ENCODE data around the gene ZSCAN22. TPM values are rescaled to one million over a fixed set of nuclear protein-coding genes. Genes with fewer than 3 reads are reported as not detected.

The ZSCAN22 gene
- total RNA-seq, 1 experiment from 2014 or later: 4.6 TPM

DNA sequence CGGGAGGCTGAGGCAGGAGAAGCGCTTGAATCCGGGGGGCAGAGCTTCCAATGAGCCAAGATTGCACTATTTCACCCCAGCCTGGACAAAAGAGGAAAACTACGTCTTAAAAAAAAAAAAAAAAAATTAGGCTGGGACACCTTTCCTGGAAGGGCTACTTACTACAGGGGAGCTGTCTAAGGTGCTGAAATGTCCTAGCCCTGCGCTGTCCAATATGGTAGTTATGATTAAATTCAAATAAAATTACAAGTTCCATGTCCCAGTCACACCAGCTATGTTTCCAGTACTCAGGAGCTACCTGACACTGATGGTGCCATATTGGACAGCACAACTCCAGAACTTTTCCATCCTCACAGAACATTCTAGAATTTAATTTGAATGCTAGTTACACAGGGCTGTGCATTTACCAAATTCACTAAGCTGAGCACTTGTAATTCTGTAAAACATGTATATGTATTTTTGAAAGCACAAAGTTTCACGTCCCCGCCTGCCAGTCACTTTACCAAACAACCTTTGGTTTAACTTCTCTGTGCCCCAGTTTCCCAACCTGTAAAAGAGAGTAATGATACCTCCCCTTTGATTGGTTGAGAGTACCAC is 9.2 kb upstream of the ZSCAN22 start:
- intact Hi-C loops (cut with micrococcal nuclease): no loop called here
- Histone ChIP-seq H3K27me3 (ENCODE audit: insufficient read depth, low read length) (no peaks in the 10 kb centered on the region), H3K9ac (ENCODE audit: low read length) (no peak overlapping the region), H3K36me3 (ENCODE audit: control insufficient read depth in 1 of 2, insufficient read depth in 2 of 2, low read length in 2 of 2) (peaks cover 16 to 22% of the 10 kb centered on the region in 2 experiments), H2AFZ (ENCODE audit: low read depth, low read length, poor library complexity, severe bottlenecking) (no peak overlapping the region), H3K9me2 (ENCODE audit: insufficient read depth) (no peaks in the 10 kb centered on the region), H3K4me3 (replicated peaks in 1 of 2; ENCODE audit: low read depth in 1 of 2, low read length in 2 of 2) (no peak overlapping the region), H3K4me2 (ENCODE audit: low read length) (no peak overlapping the region), H4K20me1 (ENCODE audit: insufficient read depth) (no peaks in the 10 kb centered on the region; the same call in 1 of the 2 replicates), H3K79me2 (ENCODE audit: insufficient read depth, low read length) (no peaks in the 10 kb centered on the region), H3K9me3 (ENCODE audit: control insufficient read depth in 1 of 2, insufficient read depth in 1 of 2, low read depth in 1 of 2, low read length in 2 of 2) (peaks cover 0 to 4% of the 10 kb centered on the region in 2 experiments; a peak in 1 of 4 replicates), H3K4me1 (ENCODE audit: control insufficient read depth in 1 of 2, insufficient read depth in 2 of 2, low read length in 2 of 2) (no peaks in the 10 kb centered on the region), H3K27ac (ENCODE audit: low read depth, low read length) (no peak overlapping the region)
- ChIA-PET RAD21 (ENCODE audit: low non-redundant PET in 1 of 2, low total read pairs in 2 of 2, uncharacterized antibody in 2 of 2, unreplicated experiment in 2 of 2) (no interaction called here), CTCF (no interaction called here), POLR2A (no interaction called here)
- TF ChIP-seq, protein P1, sequence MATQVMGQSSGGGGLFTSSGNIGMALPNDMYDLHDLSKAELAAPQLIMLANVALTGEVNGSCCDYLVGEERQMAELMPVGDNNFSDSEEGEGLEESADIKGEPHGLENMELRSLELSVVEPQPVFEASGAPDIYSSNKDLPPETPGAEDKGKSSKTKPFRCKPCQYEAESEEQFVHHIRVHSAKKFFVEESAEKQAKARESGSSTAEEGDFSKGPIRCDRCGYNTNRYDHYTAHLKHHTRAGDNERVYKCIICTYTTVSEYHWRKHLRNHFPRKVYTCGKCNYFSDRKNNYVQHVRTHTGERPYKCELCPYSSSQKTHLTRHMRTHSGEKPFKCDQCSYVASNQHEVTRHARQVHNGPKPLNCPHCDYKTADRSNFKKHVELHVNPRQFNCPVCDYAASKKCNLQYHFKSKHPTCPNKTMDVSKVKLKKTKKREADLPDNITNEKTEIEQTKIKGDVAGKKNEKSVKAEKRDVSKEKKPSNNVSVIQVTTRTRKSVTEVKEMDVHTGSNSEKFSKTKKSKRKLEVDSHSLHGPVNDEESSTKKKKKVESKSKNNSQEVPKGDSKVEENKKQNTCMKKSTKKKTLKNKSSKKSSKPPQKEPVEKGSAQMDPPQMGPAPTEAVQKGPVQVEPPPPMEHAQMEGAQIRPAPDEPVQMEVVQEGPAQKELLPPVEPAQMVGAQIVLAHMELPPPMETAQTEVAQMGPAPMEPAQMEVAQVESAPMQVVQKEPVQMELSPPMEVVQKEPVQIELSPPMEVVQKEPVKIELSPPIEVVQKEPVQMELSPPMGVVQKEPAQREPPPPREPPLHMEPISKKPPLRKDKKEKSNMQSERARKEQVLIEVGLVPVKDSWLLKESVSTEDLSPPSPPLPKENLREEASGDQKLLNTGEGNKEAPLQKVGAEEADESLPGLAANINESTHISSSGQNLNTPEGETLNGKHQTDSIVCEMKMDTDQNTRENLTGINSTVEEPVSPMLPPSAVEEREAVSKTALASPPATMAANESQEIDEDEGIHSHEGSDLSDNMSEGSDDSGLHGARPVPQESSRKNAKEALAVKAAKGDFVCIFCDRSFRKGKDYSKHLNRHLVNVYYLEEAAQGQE (IDR thresholded peaks at IDR 0.05; ENCODE audit: low read depth): peak; percentile 83
- TF ChIP-seq EZH2 (IDR thresholded peaks at IDR 0.05) (no peak), YY1 (IDR thresholded peaks at IDR 0.05; ENCODE audit: extremely low read depth, insufficient replicate concordance, low read depth, low read length) (no peak)
- no peak for DNase-seq (ENCODE audit: low read depth, low spot score)
- 0 out of 2 replicates have a peak, but pooled peaks have one; percentile 46 for ATAC-seq
- BruUV-seq (replicated peaks): no TSS peak

DNA sequence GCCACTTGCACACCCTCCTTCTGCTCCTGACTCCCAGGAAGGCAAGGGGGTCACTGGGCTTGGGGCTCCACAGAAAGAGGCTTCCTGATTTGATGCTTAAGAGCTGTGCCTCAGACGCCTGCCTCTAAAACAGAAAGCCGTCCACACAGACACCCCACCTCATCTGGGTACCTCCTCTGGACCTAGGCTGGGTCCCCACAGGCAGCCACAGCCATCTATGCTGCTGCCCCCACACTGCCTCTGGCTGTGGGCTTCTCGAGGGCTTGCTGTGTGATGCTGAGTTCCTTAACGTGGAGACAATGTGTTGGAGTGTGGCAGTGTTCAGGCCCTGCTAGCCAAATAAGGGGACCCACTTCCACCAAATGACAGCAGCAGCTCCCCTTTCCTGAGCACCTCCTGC is 8.5 kb upstream of the ZSCAN22 start:
- CTCF ChIA-PET: no interaction called here
- peaks cover 11 to 16% of the 10 kb centered on the region in 2 experiments for H3K36me3 ChIP-seq (ENCODE audit: control insufficient read depth in 1 of 2, insufficient read depth in 2 of 2, low read length in 2 of 2)
- no peak overlapping the region for H3K9ac ChIP-seq (ENCODE audit: low read length)
- no peak overlapping the region for H3K4me3 ChIP-seq (replicated peaks in 1 of 2; ENCODE audit: low read depth in 1 of 2, low read length in 2 of 2)
- BruUV-seq (replicated peaks): no TSS peak
- no peaks in the 10 kb centered on the region; the same call in 1 of the 2 replicates for H4K20me1 ChIP-seq (ENCODE audit: insufficient read depth)
- H3K9me3 ChIP-seq (ENCODE audit: control insufficient read depth in 1 of 2, insufficient read depth in 1 of 2, low read depth in 1 of 2, low read length in 2 of 2): no peaks in the 10 kb centered on the region
- RAD21 ChIA-PET (ENCODE audit: low non-redundant PET in 1 of 2, low total read pairs in 2 of 2, uncharacterized antibody in 2 of 2, unreplicated experiment in 2 of 2): no interaction called here
- no peaks in the 10 kb centered on the region for H3K4me1 ChIP-seq (ENCODE audit: control insufficient read depth in 1 of 2, insufficient read depth in 2 of 2, low read length in 2 of 2)
- DNase-seq (ENCODE audit: low read depth, low spot score): no peak
- POLR2A ChIA-PET: no interaction called here
- ATAC-seq: no peak
- H3K79me2 ChIP-seq (ENCODE audit: insufficient read depth, low read length): no peaks in the 10 kb centered on the region
- H3K27me3 ChIP-seq (ENCODE audit: insufficient read depth, low read length): no peaks in the 10 kb centered on the region
- intact Hi-C loops (cut with micrococcal nuclease): no loop called here
- H2AFZ ChIP-seq (ENCODE audit: low read depth, low read length, poor library complexity, severe bottlenecking): no peak overlapping the region
- no peak overlapping the region for H3K27ac ChIP-seq (ENCODE audit: low read depth, low read length)
- no peaks in the 10 kb centered on the region for H3K9me2 ChIP-seq (ENCODE audit: insufficient read depth)
- H3K4me2 ChIP-seq (ENCODE audit: low read length): no peak overlapping the region
- no peak for TF ChIP-seq YY1 (IDR thresholded peaks at IDR 0.05; ENCODE audit: extremely low read depth, insufficient replicate concordance, low read depth, low read length)
- TF ChIP-seq ZNF274 (IDR thresholded peaks at IDR 0.05; ENCODE audit: low read depth, low read length): no peak
- no peak for TF ChIP-seq TCF7L2 (IDR thresholded peaks at IDR 0.05; ENCODE audit: borderline replicate concordance, extremely low read depth, insufficient read depth, insufficient read length)
- TF ChIP-seq, protein P2, sequence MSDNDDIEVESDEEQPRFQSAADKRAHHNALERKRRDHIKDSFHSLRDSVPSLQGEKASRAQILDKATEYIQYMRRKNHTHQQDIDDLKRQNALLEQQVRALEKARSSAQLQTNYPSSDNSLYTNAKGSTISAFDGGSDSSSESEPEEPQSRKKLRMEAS (IDR thresholded peaks at IDR 0.05): no peak
- no peak for TF ChIP-seq CEBPB (IDR thresholded peaks at IDR 0.05; ENCODE audit: low read depth)
- no peak for TF ChIP-seq POLR2AphosphoS5 (IDR thresholded peaks at IDR 0.05; ENCODE audit: low read depth, low read length)
- no peak for TF ChIP-seq JUND (IDR thresholded peaks at IDR 0.05)
- no peak for TF ChIP-seq RAD21 (IDR thresholded peaks at IDR 0.05; ENCODE audit: low read depth)
- no peak for TF ChIP-seq SIN3A (IDR thresholded peaks at IDR 0.05; ENCODE audit: low read depth)
- TF ChIP-seq, protein P3, sequence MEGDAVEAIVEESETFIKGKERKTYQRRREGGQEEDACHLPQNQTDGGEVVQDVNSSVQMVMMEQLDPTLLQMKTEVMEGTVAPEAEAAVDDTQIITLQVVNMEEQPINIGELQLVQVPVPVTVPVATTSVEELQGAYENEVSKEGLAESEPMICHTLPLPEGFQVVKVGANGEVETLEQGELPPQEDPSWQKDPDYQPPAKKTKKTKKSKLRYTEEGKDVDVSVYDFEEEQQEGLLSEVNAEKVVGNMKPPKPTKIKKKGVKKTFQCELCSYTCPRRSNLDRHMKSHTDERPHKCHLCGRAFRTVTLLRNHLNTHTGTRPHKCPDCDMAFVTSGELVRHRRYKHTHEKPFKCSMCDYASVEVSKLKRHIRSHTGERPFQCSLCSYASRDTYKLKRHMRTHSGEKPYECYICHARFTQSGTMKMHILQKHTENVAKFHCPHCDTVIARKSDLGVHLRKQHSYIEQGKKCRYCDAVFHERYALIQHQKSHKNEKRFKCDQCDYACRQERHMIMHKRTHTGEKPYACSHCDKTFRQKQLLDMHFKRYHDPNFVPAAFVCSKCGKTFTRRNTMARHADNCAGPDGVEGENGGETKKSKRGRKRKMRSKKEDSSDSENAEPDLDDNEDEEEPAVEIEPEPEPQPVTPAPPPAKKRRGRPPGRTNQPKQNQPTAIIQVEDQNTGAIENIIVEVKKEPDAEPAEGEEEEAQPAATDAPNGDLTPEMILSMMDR (IDR thresholded peaks at IDR 0.05 in 2 of 3, conservative IDR thresholded peaks at IDR 0.05 in 1 of 3; ENCODE audit: borderline replicate concordance in 1 of 3, insufficient read depth in 1 of 3, low read depth in 2 of 3, low read length in 2 of 3): no peak
- TF ChIP-seq SP1 (IDR thresholded peaks at IDR 0.05; ENCODE audit: low read depth): no peak
- no peak for TF ChIP-seq ELF1 (IDR thresholded peaks at IDR 0.05; ENCODE audit: borderline replicate concordance, low read depth)
- no peak for TF ChIP-seq SRF (IDR thresholded peaks at IDR 0.05; ENCODE audit: low read depth)
